GM11168 (cell line): ENCODE measurements around the gene KLRK1.
"Not testable (repeated sequence)": the region's sequence is repeated elsewhere in the genome, so short reads cannot be mapped to it uniquely, and the experiment has no call there.

ENCODE experiments used
- in situ Hi-C: fragments of 300-500 bp; cut with MboI; formaldehyde crosslinking; loops from one replicate; pipeline ENCODE4 v1.12.0; 2022; ENCODE audit warnings: low sequenced_read_pairs; ENCODE audit not compliant: unreplicated experiment

The KLRK1 gene

GRCh38 chr12:10363914-10364814 is 25.7 kb downstream of the KLRK1 start:
- in situ Hi-C loops, result loop anchor here (25.0 kb wide), 1 partner anchor 198 kb away; no protein-coding TSS in a partner anchor

- in situ Hi-C loops, result loop anchor here (25.0 kb wide), 1 partner anchor 199 kb away; no protein-coding TSS in a partner anchor
These were observed 26.3 kb downstream of the KLRK1 start for GRCh38 chr12:10363658-10363913.

- in situ Hi-C loops, result loop anchor here (25.0 kb wide), 1 partner anchor 199 kb away; no protein-coding TSS in a partner anchor
These were observed 26.8 kb downstream of the KLRK1 start for GRCh38 chr12:10362828-10363657.

- in situ Hi-C loops, result loop anchor here (25.0 kb wide), 1 partner anchor 200 kb away; no protein-coding TSS in a partner anchor
These were observed 27.5 kb downstream of the KLRK1 start for GRCh38 chr12:10362325-10362724.

- in situ Hi-C loops, result loop anchor here (25.0 kb wide), 1 partner anchor 201 kb away; no protein-coding TSS in a partner anchor
These were observed 28.2 kb downstream of the KLRK1 start for GRCh38 chr12:10361622-10362021.

- in situ Hi-C loops, result loop anchor here (25.0 kb wide), 1 partner anchor 201 kb away; no protein-coding TSS in a partner anchor
These were observed 28.8 kb downstream of the KLRK1 start for GRCh38 chr12:10361084-10361483.

- in situ Hi-C loops, result loop anchor here (25.0 kb wide), 1 partner anchor 203 kb away; no protein-coding TSS in a partner anchor
These were observed 30.9 kb downstream of the KLRK1 start for GRCh38 chr12:10358969-10359368.

GRCh38 chr12:10358131-10358530 is 31.7 kb downstream of the KLRK1 start:
- in situ Hi-C loops, result loop anchor here (25.0 kb wide), 1 partner anchor 204 kb away; no protein-coding TSS in a partner anchor

- in situ Hi-C loops, result loop anchor here (25.0 kb wide), 1 partner anchor 208 kb away; no protein-coding TSS in a partner anchor
These were observed 35.3 kb downstream of the KLRK1 start for GRCh38 chr12:10354502-10354901.

- in situ Hi-C loops, result loop anchor here (25.0 kb wide), 1 partner anchor 208 kb away; no protein-coding TSS in a partner anchor
These were observed 35.8 kb downstream of the KLRK1 start for GRCh38 chr12:10354071-10354470.

- in situ Hi-C loops, result loop anchor here (25.0 kb wide), 1 partner anchor 211 kb away; no protein-coding TSS in a partner anchor
These were observed 38.4 kb downstream of the KLRK1 start for GRCh38 chr12:10351457-10351856.

GRCh38 chr12:10341892-10342509 is 47.8 kb downstream of the KLRK1 start:
- in situ Hi-C loops, result no loop called here

GRCh38 chr12:10340946-10341345 is 48.9 kb downstream of the KLRK1 start:
- in situ Hi-C loops, result not testable (repeated sequence)

GRCh38 chr12:10339053-10339840 is 50.6 kb downstream of the KLRK1 start:
- in situ Hi-C loops, result no loop called here

GRCh38 chr12:10338470-10338869 is 51.4 kb downstream of the KLRK1 start:
- in situ Hi-C loops, result not testable (repeated sequence)

GRCh38 chr12:10336196-10336595 is 53.6 kb downstream of the KLRK1 start:
- in situ Hi-C loops, result not testable (repeated sequence)

- in situ Hi-C loops, result no loop called here
These were observed 58.1 kb downstream of the KLRK1 start for GRCh38 chr12:10331642-10332239.

- in situ Hi-C loops, result not testable (repeated sequence)
These were observed 61.1 kb downstream of the KLRK1 start for GRCh38 chr12:10328691-10329090.
